GM21576 (cell line): Measurements from ENCODE around the gene C2CD4C.
"Not testable (repeated sequence)": the region's sequence is repeated elsewhere in the genome, so short reads cannot be mapped to it uniquely, and the experiment has no call there.

Source experiments
- ATAC-seq: cut with Tn5 transposase; IDR thresholded peaks from one replicate; pipeline ENCODE4 v1.9.1; 2021; ENCODE audit warnings: mild to moderate bottlenecking, moderate library complexity; ENCODE audit not compliant: unreplicated experiment

Gene C2CD4C

GRCh38 chr19:386189-386588 is 22.8 kb downstream of the C2CD4C start:
- not testable (repeated sequence) for ATAC-seq

GRCh38 chr19:384799-385169 is 24.2 kb downstream of the C2CD4C start:
- ATAC-seq: no peak

- no peak for ATAC-seq
Measured at GRCh38 chr19:383922-384798, 24.8 kb downstream of the C2CD4C start.

GRCh38 chr19:383040-383439 is 25.9 kb downstream of the C2CD4C start:
- ATAC-seq: no peak

GRCh38 chr19:382578-382977 is 26.4 kb downstream of the C2CD4C start:
- not testable (repeated sequence) for ATAC-seq

- not testable (repeated sequence) for ATAC-seq
Measured at GRCh38 chr19:381901-382300, 27.0 kb downstream of the C2CD4C start.

- not testable (repeated sequence) for ATAC-seq
Measured at GRCh38 chr19:380618-381219, 28.2 kb downstream of the C2CD4C start.

- ATAC-seq: no peak
Measured at GRCh38 chr19:379796-380195, 29.2 kb downstream of the C2CD4C start.

GRCh38 chr19:378706-379105 is 30.2 kb downstream of the C2CD4C start:
- no peak for ATAC-seq

GRCh38 chr19:377801-378581 is 31.0 kb downstream of the C2CD4C start:
- ATAC-seq: no peak

GRCh38 chr19:376111-376470 is 32.9 kb downstream of the C2CD4C start:
- no peak for ATAC-seq

- ATAC-seq: no peak
Measured at GRCh38 chr19:375395-376110, 33.4 kb downstream of the C2CD4C start.

- no peak for ATAC-seq
Measured at GRCh38 chr19:374886-375235, 34.1 kb downstream of the C2CD4C start.

- ATAC-seq: no peak
Measured at GRCh38 chr19:374183-374885, 34.6 kb downstream of the C2CD4C start.

GRCh38 chr19:373391-374182 is 35.4 kb downstream of the C2CD4C start:
- no peak for ATAC-seq

- no peak for ATAC-seq
Measured at GRCh38 chr19:372306-372890, 36.5 kb downstream of the C2CD4C start.

- ATAC-seq: no peak
Measured at GRCh38 chr19:371501-372168, 37.3 kb downstream of the C2CD4C start.

- no peak for ATAC-seq
Measured at GRCh38 chr19:370641-371330, 38.2 kb downstream of the C2CD4C start.
